Effector CD4-positive, alpha-beta T cell (primary cell): ENCODE data around the gene ZDHHC14.

Source experiments
- DNase-seq: peaks from one replicate; pipeline ENCODE4 v3.0.0-alpha.2; 2020

ZDHHC14 gene

DNA sequence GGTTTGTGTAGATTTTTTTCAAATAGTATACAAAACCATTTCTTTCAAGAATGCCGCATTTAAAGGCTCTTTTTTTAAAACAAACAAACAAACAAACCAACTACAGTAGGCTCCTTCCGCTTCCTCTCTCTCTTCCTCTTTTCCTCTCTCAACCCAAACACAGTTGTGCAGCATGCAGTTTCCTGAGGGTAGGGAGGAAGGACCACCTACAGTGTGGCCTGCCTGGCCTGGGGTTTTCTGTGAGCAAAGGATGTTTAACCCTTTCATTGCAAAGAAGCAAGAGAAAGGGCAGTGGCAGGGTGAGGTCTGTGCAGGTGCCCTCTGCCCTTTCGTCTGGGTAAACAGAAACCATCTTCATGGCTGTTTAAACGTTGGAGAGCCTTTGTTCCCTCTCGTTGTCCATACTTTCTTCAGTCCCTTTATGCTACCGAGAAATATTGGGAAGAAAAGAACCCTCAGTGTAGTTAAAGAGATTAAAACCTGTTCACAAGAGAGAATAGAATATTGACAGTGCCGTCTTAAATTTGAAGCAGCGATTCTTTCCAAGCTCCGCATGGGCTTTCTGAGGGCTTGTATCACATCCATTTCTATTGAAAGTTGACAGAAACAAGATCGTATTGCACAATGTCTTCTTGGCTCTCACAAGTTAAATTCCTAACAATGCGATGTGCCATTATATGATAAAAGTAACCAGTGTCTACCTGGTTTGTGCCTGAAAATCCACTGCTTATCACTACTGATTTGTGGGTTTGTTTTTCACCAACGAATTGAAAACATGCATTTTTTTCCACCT, 226.5 kb downstream of the ZDHHC14 start:
- DNase-seq: no peak

- no peak for DNase-seq
Observed at GRCh38 chr6:157608221-157609075, 227.5 kb downstream of the ZDHHC14 start.

GRCh38 chr6:157609117-157609516, 228.1 kb downstream of the ZDHHC14 start:
- DNase-seq: no peak

GRCh38 chr6:157609556-157609955, 228.6 kb downstream of the ZDHHC14 start:
- DNase-seq: no peak

DNA sequence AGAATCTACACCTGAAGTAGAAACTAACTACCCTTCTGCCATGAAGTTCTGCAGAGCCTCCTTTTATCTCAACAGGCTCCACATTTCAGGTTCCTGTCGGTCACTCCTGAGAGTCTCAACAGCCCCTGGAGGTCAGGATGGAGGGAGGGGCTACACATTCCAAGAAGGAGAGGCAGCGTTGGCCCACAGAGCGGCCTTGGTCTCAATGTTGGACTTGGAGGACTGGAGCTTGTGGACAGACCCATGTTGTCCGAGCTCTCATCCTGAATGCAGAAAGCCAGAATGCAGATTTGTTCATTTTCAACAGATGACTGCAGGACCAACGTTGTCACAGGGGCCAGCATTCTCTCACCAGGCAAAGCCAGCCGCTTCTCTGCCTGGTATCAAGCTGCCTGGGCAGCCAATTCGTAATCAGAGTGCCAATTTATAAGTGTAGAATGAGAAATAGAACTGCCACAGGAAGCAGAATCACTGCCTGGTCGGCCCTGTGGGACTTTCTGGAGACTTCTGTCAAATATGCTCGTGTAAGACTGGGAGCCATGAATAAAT, 229.5 kb downstream of the ZDHHC14 start:
- DNase-seq: no peak

- no peak for DNase-seq
Observed at GRCh38 chr6:157611406-157611805, 230.4 kb downstream of the ZDHHC14 start.

DNA sequence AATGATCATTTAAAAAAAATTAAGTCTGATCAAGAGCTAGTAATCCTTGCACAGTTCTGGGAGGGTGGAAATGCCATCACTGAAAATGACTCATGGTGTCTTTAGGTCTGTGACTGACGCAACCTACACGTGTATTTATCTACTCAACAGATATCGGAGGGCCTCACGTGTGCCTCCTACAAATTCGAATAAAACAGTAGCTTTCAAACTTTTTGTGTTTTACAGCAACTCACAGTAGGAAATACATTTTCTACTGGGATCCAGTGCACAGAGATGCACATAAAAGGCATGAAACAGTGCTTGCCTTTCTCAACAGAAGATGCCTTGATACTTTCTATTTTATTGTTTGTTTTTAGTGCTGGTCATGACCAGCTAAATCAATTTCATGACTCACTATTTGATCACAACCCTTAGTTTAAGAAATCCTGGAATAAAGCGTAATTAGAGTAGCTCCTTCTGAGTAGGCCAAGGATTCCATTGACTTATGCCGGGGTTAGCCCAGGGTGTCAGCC, 232.1 kb downstream of the ZDHHC14 start:
- DNase-seq: no peak

DNA sequence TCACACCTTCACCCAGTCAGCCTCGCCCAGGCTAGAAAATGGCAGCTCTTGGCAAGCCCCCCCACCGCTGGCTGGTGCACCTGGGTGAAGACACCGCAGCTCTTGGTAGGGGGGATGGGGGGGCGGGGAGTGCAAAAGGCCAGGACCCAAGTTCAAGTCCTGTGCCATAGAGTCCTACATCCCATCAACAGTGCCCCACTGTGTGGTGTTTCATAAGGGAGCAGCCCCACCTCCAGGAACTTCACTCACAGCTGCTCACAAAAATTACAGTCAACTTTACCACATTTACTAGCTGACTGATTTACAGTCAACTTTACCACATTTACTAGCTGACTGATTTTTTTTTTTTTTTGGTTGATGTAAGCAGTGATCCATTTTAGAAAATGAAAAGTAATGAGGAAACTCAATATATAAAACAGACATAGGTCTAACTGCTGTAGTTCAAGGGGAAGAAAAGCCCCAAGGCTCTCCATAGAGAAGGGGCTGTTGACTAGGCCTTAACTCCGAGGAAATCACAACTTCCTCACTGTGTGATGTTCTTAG, 233.1 kb downstream of the ZDHHC14 start:
- no peak for DNase-seq

GRCh38 chr6:157615420-157615769, 234.4 kb downstream of the ZDHHC14 start:
- no peak for DNase-seq

- DNase-seq: no peak
Observed at GRCh38 chr6:157615951-157616350, 235.0 kb downstream of the ZDHHC14 start.

DNA sequence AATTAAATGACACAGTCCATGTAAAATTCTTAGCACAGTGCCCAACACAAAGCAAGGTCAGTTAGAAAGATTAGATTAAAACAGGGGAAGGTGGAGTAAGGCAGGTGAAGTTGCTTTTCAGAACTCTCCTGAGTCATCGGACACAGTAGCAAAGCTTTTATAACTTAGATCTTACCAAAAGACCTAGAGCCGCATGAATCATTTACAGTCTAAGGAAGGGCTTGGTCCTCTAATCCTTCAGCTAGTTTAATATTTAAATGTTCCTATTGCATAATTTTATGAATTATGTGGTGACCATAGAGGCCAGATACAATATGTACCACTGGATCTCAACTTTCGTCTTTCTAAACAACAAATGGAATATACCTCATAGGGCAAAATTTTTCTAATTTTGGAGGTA, 240.0 kb downstream of the ZDHHC14 start:
- DNase-seq: no peak

- DNase-seq: no peak
Observed at GRCh38 chr6:157621406-157621805, 240.4 kb downstream of the ZDHHC14 start.

- no peak for DNase-seq
Observed at GRCh38 chr6:157622427-157622826, 241.4 kb downstream of the ZDHHC14 start.

GRCh38 chr6:157625111-157625510, 244.1 kb downstream of the ZDHHC14 start:
- no peak for DNase-seq

GRCh38 chr6:157625764-157626163, 244.8 kb downstream of the ZDHHC14 start:
- no peak for DNase-seq

- DNase-seq: no peak
Observed at GRCh38 chr6:157627195-157627966, 246.4 kb downstream of the ZDHHC14 start.

GRCh38 chr6:157628463-157628862, 247.5 kb downstream of the ZDHHC14 start:
- DNase-seq: no peak

- DNase-seq: no peak
Observed at GRCh38 chr6:157629220-157629619, 248.2 kb downstream of the ZDHHC14 start.

- no peak for DNase-seq
Observed at GRCh38 chr6:157630463-157631080, 249.6 kb downstream of the ZDHHC14 start.

GRCh38 chr6:157631412-157631811, 250.4 kb downstream of the ZDHHC14 start:
- DNase-seq: no peak

- DNase-seq: no peak
Observed at GRCh38 chr6:157631838-157632614, 251.0 kb downstream of the ZDHHC14 start.
